Brain pericyte (primary cell): Measurements from ENCODE around the gene RAD9B.
"Not testable (repeated sequence)": the region's sequence is repeated elsewhere in the genome, so short reads cannot be mapped to it uniquely, and the experiment has no call there.

ENCODE experiments used
- DNase-seq: peaks from one replicate; pipeline ENCODE4 v3.0.0-alpha.2; 2012; ENCODE audit warnings: low read depth, low spot score

Gene RAD9B

GRCh38 chr12:110520876-110521712 lies 19.0 kb downstream of the RAD9B start:
- not testable (repeated sequence) for DNase-seq

DNA sequence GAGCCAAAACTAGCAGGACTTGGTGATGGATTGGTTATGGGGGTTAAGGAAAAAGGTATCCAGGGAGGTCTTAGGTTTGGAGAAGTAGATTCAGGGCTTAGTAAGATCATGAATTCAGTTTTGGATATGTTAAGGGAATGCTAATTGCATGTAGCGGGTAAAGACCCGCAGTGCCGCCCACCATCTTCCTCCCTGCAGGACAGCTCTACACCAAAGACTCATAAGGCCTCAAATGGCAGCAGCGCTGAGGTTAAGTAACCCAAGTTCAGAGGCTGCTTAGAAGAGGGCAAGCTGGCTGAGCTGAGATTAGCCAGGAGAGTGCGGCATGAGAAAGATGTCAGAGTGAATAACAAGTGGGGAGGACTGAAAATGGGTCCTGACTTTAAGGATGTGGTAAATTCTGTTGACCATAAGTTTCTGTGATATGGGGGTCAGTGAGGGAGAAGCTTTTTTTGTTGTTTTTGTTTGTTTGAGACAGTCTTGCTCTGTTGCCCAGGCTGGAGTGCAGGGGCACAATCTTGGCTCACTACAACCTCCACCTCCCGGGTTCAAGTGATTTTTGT lies 26.2 kb downstream of the RAD9B start:
- no peak for DNase-seq

DNA sequence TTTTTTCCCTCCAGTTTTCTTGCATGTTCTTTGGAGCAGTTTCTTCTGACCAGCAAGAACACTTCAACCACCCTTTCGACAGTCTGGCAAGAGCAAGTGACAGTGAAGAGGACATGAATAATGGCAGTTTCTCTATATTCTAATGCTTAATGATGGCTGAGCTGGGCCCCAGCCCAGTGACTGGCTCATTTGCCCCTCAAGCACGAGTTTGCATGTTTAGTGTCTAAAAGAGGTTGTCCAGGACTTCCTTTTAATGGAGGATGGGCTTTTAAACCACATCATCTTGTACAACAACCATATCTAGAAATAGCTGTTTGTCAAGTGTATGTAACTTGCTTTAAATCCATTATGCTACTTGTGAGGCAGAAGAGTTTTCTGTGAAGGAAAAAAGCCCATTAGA lies 28.4 kb downstream of the RAD9B start:
- DNase-seq = no peak

DNA sequence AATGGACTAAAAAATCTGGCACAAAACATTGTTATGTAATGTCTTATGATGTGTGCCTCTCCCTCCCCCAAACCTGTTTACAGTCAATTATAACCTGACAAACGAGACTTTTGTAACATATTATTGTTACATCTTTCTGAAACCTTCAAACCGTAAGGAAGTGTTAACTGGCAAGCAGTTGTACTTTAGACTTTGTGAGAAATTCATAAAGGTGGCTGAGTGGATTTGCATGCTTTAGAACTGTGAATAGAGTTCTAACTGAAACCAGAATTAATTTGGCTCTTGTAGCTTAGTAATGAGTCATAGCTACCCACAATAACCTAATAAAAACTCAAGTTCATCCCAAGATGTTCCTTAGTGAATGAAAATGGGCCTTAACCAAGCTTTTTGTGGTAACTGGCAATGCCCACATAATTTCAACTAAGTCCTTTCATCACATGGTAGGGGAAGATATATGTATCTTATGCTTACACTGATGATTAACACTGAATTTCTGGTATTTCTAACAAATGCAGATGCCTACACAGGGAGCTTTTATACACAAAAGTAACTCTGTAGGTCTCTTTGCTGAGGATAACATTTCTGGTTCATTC lies 29.7 kb downstream of the RAD9B start:
- no peak for DNase-seq

GRCh38 chr12:110532644-110533043 lies 30.5 kb downstream of the RAD9B start:
- no peak for DNase-seq

- no peak for DNase-seq
These were observed 31.5 kb downstream of the RAD9B start for GRCh38 chr12:110533607-110534006.

DNA sequence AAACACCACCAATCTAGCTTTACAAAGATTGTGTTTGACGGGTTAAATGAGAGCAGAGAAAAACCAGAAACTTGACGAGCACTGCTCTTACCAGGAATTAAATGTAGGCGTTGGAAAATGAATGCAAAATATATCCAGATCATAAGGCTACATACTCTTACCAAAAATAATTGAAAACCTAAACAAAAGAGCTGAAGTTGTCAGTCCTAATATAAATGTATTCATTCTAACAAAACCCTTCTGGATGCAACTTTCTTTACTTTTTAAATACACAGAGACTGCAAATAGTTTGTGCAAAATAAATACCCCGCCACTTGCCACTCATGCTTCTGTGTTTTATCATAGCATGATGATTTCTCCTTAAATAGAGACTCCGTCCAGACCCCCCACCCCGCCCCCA lies 32.7 kb downstream of the RAD9B start:
- DNase-seq = no peak

DNA sequence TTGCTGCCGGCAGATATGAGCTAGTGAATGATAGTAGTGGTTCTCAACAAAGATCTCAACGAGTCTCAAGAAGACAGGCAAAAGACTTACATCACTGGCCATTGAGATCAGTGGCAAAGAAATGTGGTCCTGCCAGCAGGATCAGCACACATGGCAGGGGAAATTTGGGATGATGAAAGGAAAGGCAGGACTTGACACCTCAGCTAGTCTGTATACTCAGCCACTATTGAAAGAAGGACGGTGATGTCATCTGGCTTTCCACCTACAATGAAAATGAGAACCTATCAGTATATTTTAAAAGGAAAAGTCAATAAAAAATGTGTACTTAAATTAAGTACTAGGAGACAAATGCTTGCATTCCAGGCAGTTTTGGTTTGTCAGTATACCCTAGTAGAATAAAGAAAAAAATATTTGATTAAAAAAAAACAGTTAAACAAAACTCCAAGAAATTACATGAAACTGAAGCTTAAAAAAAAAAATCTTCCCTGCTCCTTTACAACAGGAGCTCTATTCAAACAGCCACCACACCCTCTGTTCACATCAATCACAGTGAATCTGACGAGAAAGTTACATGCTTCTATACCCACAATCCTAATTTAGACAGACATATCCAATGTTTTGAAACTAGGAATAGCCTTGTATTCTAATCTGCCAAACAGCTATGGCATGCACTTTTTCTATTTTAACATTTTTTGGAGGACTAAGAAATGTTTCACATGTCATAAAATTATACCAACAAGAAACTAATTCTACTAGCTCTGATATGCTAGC lies 34.9 kb downstream of the RAD9B start:
- DNase-seq = no peak

- DNase-seq = no peak
These were observed 35.7 kb downstream of the RAD9B start for GRCh38 chr12:110537605-110538409.

- DNase-seq = no peak
These were observed 36.9 kb downstream of the RAD9B start for GRCh38 chr12:110538869-110539622.

GRCh38 chr12:110540048-110540447 lies 37.9 kb downstream of the RAD9B start:
- no peak for DNase-seq

DNA sequence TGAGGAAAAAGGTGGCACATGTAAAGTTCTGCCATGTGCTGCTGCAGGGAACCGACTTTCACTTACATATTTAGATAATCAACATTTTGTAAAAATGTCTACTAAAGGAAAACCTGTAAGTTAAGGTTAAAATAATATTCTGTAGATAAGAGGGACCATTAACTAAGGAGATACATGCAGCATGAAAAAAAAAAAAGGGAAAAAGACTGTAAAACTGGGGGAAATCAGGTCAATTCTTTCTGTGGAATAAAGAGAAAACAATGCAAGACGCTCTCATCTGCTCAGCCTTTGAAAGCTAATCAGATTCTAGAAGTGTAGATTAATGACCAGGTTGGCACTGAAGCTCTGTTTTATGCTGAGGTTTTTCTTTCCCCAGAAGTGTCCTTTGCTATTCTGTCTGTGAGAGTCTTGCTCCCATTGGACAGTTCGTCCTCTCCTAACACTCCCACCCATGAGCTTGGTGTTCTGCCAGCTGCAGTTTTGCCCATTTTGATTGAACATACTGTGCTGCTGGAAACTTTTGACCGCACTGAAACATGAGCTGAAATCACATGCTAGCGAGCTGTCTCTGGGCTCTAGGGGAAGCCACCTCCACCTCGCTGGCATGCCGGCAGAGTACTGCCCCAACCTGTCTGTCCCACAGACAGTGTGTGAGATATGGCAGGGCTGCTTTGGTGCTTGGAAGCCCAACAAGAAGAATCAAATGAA lies 41.3 kb downstream of the RAD9B start:
- peak; percentile 60 for DNase-seq

- DNase-seq = no peak
These were observed 41.8 kb downstream of the RAD9B start for GRCh38 chr12:110543965-110544364.

- DNase-seq = not testable (repeated sequence)
These were observed 43.1 kb downstream of the RAD9B start for GRCh38 chr12:110545259-110545658.

DNA sequence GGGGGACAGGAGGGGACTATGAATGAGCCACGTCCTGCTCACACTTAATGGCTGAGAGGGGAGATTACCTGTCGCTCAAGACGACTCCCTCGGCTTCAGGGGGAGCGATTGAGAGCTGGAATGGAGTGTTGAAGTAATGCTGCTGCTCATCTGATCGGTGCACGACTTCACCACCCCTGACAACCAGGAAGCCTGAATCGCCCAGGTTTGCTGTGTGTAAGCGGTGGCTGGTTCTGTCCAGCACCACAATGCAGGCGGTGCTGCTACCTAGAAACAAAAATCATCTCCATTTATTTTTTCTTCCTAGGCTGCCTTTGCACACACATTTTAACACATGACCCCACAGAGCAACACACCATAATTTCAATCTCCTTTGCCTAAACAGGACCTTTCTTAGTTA lies 43.7 kb downstream of the RAD9B start:
- no peak for DNase-seq

DNA sequence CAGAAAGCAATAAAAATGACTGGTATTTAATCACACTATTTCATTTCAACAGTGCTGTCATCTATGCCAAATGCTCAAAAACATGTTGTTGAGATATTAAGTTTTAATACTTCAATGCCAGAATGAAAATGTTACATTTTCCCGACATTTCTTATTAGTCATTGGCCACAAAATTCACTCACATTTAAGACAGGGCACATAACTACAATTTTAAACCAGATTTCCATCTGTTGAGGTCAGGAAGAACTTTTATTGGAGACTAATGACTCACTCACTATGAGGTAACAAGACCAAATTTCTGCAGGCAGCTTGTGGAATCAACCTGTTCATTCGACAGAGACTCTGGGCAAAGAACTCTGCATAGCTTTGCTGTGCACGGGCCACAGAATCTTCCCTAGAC lies 44.2 kb downstream of the RAD9B start:
- no peak for DNase-seq

DNA sequence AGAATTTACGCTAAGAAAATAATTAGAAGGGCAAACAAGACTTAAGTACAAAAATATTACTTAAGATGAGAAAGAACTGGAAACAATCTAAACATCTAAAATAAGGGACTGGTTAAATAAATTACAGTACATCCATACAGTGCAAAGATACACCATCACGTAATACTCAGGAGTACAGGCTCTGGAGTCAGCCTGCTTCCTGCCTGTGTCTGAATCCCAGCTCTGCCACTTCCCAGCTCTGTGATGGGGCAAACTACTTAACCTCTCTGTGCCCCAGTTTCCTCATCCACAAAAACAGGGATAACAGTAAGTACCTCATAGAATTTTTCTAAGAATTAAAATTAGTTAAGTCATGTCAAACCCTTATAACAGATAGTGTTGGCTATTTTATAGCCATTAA lies 45.0 kb downstream of the RAD9B start:
- DNase-seq = no peak

DNA sequence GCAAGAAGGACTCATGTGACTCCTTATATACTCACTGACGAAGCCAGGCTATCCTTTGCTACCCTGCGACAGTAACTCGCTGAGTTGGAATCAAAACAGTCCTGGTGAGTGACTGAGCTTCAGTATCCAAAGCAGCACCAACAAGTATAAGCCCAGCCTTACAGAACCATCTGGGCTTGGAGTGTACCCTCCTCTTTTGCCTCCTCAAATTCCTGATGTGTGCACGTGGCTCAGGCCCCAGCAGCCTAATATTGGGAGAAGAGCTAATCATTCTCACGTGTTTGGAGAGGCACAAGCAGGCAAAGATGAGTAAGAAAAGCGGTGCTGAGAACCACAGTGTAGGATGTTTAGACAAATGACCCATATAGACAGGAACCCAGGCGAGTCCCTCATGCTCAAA lies 46.5 kb downstream of the RAD9B start:
- no peak for DNase-seq

- DNase-seq = no peak
These were observed 47.6 kb downstream of the RAD9B start for GRCh38 chr12:110549716-110550115.

GRCh38 chr12:110550981-110551380 lies 48.9 kb downstream of the RAD9B start:
- DNase-seq = no peak
